HG02623 (cell line): ENCODE measurements around the gene FBXW12.
"Not testable (repeated sequence)": the region's sequence is repeated elsewhere in the genome, so short reads cannot be mapped to it uniquely, and the experiment has no call there.

ENCODE experiments used
- ATAC-seq: cut with Tn5 transposase; IDR thresholded peaks from one replicate; pipeline ENCODE4 v1.9.1; 2021; ENCODE audit warnings: moderate library complexity; ENCODE audit not compliant: unreplicated experiment

FBXW12 gene, protein sequence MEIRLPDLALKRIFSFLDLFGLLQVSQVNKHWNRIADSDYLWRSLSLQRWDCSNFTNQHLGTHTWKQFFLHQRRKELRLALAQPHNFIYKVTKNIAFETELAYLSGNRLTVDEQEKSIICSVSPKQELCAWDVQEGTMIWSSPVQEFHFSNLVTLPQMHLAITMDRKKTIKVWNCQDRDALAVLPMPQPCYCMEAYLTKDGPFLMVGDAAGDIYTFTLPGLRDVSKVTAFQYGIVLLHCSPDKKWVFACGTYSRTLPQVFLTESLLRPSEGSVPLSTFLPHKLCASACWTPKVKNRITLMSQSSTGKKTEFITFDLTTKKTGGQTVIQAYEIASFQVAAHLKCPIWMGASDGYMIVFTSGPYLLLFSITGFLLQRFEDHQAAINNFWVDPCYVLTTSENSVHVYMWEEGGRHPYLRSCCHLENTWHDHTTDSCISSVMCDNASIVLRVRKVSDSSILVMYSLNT

DNA sequence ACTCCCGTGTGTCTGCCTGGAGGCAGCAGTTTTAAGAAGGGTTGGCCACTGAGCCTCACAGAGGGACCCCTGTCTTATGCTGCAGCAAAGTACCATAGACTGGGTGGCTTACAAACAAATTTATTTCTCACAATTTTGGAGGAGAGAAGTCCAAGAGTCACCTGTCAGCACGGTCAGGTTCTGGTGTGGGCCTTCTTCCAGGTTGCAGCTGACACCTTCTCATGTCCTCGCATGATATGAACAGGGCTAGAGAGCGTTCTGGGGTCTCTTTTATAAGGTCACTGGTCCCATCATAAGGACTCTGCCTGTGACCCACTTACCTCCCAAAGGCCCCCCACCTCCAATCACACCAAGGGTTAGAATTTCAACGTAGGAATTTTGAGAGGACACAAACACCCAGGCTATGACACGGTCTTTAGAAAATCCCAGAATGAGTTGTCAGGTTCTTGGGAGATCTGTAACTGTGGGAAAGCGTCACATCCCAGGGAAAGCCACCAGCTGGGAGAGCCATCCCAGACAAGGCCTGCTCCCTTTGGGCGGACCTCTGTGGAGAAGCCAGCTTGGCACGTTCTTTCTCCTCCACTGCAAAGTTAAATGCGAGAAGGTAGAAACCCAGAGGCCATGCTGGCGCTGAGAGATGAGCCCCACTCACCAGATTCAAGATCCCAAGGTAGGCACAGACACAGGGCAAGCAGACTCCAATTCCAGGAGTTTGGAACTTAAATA lies at the start of gene FBXW12:
TSS of gene FBXW12 (plus strand) at position 569 of the 726 bp plus-strand sequence. CDS start 549 bp downstream, outside the sequence.
- no peak for ATAC-seq

DNA sequence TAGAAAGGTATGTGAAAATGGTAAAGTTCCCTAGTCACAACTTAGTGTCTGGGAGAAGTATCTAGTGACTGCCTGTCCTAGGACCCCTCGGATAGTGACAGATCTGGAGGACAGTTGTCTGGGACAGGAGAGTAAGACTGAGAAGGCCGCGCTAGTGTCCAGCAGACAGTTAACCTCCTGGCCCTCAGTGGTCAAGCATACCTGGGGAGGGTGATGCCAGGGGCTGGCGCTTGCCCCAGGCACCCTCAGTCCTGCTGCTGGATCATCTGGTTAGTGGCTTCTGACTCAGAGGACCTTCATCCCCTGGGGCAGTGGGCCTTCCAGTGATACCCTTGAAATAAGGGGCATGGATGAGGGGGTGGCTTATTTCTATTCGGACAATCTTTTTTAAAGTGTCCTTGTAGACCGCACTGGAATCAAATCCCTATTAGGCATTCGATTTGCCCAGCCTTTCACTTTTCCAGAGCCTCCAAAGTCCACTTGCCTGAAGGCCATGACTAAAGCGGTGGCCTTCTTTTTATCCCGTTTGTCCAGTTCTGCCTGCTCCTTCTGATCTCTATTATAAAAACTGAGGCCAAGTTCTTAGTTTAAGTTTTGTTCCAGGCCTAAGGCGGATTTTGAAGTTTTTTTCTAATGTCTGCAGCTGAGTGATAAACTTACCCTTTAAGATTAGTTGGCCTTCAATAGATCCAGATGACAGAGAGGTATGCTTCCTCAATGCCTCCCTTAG lies 40.1 kb upstream of the FBXW12 start:
- not testable (repeated sequence) for ATAC-seq

DNA sequence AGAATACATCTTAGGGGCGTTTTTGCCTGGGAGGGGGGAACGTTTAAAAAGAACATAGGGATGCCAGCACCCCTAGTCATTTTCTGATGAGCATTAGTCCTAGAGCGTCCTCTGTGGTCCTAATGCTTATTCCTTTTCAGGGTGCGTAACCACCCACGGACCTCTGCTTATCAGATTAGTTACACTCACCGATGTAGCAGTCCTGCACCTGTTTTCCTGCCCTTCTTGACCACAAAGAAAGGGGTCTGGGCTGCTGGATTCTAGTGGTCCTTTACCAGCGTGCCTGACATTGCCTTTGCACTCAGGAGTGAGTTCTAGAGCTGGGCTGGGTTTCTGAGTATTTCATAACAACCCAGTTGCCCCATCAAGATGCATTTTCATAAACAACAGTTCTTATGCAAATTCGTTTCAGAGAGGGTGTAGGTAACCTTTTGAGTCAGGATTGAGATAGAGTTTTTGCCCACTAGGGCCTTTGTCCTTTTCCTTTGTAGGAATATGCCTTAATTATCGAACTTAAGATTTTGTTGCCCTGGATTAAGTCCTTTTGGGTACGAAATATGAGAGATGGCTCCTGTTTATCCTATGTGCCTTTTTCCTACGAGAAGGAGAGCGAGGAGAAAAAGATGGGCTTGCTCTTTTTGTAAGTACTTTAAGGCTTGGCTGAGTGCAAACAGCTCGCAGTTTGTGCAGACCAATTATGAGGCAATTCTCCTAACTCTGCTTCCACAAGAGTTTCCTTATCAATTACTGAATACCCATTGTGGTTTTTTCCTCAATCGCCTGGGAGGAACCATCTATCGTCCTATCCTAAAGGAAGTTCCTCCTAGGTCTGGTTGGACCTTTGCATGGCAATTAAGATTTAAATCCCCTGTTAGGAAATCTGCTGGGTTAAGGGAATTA lies 38.4 kb upstream of the FBXW12 start, which contains the start of gene SPINK8:
TSS of gene SPINK8 (minus strand) at position 316 of the 900 bp plus-strand sequence. CDS start 5,320 bp downstream, outside the sequence.
- ATAC-seq, result not testable (repeated sequence)

DNA sequence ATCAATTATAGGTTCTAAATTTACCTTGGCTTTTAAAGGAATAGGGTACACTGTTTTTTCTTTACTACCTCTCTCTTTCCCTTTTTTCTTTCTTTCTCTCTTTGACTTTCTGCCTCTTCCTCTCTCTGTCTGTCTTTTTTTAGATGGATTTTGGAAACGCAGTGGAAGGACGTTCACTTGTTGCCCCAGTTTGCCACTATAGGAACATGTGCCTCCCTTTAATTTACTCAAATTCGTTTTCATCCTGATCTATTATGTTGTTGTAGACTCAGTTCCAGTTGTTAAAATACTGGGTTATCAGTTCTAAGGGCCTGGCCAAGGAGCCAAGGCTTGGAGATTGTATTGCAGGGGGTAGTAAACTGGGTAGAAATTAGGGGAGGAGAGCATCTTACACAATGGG lies 37.4 kb upstream of the FBXW12 start:
- no peak for ATAC-seq

DNA sequence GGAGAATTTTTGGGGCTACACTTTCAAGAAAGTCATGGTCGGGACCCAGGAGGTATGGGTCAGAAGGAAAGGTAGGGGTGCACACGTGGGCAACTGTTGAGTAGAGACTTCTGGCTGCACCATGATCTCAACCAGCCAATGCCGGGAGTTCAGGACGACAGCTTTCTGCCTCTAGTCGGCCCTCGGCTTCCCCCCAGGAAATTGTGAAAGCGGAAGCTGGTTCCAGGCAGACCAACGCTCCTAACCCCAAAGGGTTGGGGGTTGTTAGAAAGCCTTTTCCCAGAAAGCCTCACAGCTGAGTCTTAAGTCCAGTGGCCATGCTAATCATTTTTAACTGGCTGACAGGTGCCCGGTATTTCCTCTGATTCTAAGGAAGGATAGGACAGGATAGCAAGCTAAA lies 36.7 kb upstream of the FBXW12 start:
- not testable (repeated sequence) for ATAC-seq

DNA sequence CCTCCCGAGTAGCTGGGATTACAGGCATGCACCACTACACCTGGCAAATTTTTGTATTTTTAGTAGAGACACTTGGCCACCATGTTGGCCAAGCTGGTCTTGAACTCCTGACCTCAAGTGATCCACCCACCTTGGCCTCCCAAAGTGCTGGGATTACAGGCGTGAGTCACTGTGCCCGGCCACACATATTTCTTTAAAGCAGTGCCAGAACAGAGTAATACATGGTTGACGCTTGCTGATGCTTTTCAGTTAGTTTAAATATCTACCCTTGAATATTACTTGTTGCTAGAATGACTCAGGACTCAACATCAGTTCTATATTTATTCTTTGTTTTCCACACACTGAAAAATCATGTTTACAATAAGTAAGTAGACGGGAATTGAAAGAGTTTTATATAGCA lies 34.5 kb upstream of the FBXW12 start:
- ATAC-seq, result not testable (repeated sequence)

DNA sequence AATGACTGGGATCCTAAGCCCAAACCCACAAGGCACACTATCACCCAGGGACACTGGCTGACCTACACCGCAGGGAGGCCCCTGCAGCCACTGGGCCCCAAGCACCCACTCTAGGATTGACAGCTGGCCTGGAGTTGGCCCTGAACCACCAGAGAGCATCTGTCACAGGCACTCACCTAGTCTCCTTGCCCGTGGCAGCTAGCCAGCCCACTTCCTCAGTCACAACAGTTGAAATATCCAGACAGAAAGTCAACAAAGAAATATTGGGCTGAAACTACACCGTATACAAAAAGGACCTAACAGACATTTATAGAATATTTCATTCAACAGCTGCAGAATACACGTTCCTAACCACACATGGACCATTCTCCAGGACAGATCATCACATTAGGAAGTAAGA lies 33.4 kb upstream of the FBXW12 start:
- ATAC-seq, result no peak

DNA sequence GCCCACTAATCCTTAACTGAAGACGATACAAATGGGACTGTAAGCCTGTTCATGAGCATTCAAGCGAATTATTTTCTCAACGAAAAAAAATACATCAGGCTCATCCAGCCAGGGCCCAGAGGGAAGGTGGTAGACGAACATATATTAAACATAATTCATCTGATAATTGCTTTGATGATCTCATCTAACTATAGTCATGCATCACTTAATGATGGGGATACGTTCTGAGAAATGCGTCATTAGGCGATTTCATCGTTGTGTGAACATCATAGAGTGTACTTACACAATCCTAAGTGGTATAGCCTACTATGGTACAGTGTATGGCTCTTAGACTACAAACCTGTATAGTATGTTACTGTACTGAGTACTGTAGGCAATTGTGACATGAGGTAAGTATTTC lies 28.6 kb upstream of the FBXW12 start:
- no peak for ATAC-seq

DNA sequence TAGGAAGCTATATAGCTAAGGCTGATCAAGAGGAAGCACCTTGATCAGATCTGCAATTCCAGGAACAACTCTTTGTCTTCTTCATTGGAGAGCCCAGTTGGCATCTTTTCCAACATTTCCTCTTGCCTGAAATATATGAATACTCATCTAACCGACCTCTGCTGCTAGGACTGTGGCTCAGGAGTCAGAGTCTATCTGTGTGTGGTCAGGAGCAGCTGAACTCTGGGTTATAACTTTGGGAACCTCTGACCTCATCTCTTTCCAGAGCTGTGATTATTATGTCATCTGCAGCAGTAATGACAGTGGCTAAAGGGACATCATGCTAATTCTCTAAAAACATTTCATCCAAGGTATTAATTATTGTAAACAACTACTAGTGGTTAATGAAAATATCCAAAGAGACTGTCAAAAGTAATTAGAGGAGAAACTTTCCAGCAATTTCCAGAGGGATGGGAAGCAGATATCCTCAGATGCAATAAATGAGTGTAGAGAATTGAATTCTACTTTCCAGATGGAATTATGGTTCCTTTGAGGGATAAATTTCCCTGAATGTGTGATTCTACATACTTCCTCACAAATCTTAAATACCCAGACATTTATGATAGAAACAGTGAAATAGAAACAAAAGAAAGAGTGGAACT lies 27.0 kb upstream of the FBXW12 start:
- ATAC-seq, result no peak

DNA sequence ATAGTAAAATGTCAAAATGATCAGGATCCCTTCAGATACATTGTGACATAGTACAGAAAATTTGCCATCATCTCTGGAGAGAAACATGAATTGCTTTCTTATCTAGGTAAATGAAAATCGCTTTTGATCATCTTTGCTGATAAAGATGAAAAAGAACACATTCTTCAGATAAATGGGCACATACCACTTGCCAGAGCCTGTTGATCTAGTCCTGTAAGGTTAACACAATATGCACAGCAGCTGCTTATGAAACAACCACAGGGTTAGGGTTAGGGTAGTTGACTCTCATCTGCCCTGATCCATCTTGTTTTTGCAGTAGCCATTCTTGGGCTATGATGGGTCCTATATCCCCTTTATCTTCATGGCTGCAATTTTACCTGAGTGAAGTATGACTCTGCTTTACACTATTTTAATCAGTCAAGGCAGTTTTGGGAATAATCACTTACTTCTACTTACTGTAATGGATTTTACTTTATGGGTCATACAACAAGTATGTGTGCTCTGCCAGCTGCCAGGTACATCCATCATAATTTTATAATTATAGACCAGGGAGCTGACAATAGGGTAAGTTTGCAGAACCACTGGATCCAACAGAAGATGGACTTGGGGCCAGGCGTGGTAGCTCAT lies 26.0 kb upstream of the FBXW12 start:
- no peak for ATAC-seq

DNA sequence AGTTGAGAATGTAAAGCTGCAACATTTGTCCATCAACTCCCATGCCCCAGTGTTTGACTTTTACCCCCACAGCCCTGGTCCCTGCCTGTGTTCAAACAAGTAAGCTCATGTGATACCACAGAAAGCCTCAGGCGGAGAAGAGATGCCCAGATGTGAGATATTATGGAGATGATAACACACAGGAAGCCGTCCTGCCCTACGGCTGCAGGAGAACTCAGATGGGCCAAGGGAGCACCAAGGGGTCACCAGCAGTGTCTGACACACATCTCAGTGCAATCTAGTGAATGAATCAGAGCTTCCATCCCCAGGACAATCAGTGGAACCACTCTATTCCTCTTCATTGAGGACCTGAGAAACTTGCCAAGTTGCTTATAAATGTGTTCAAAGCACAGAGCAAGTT lies 24.5 kb upstream of the FBXW12 start:
- ATAC-seq, result no peak

DNA sequence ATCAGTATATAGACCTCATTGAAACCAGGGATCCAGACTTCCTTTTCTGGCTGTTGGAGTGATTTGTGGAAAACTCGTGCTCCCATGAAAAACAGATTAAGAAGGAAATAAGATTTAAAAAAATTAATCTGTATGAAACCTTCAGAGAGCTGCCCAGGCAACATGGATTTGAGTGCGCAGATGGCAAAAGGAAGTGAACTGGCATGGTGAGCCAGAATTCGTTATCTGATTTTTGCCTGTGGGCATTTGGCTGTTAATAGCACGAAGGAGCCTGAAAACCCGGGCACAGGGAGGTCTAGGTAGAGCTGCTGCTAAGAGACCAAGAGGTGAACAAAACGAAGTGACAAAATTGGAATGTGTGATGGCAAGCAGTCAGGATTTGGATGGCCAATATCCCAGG lies 19.5 kb upstream of the FBXW12 start:
- no peak for ATAC-seq

DNA sequence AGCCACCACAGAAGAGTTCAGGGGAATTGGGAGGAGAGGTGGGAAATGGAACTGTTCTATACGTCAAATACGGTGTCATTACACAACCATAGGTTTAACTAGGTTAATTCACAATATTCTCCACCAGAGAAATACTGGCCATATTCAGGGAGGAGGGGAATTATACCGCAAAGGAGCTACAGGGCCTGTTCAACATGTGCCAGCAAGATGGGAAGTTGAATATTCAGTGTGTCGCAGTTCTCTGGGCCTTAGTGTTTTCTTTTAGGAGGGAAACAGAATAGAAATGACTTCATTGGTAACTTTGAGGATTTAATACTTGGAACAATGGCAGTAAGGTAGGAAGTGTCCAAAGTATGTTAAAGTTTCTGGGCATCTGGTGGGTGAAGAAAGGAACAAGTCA lies 18.0 kb upstream of the FBXW12 start:
- no peak for ATAC-seq

DNA sequence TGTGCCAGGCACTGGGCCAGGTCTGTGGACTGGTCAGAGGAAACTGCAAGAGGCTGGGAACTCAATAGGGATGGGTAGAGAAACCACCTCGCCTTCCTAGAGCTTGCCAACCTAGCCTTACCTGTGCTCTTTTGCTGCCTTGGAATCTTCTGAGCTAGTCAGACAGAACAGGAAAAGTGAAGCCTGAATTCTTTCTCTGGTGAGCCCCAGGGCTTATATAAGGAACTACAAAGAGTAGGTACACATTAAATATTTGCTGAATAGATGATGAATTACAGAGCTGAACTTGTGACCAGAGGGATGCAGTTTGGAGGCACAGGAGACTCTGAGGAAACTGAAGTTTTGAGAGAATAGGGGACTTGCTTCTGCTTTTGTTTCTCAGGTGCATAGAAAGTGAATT lies 15.6 kb upstream of the FBXW12 start:
- ATAC-seq, result no peak

DNA sequence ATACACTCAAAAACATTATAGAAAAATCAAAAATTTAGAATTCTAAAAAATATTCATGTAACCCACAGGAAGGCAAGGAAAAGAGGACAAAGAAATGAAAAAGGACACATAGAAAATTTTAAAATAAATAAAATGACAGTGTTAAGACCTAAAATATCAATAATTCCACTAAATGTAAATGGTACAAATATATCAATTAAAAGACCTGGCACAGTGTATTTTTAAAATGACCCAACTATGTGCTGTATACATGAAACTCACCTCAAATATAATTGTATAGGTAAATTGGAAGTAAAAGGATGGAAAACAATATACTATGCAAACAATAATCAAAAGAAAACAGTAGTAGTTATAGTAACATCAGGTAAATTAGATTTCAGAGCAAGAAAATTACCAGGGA lies 10.1 kb upstream of the FBXW12 start:
- ATAC-seq, result no peak

DNA sequence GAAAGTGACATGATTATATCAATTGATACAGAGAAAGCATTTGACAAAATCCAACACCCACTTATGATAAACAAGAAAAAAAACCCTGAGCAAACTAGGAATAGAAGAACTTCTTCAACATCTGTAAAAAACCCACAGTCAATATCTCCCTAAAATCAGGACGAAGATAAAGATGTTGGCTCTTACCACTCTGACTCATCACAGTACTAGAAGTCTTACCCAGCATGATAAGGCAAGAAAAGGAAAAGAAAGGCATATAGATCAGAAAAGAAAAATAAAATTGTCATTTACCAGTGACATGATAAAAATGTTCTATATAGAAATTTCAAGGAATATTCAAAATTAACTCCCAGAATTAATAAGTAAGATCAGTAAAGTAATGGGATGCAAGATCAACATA lies 7.2 kb upstream of the FBXW12 start:
- ATAC-seq, result no peak

DNA sequence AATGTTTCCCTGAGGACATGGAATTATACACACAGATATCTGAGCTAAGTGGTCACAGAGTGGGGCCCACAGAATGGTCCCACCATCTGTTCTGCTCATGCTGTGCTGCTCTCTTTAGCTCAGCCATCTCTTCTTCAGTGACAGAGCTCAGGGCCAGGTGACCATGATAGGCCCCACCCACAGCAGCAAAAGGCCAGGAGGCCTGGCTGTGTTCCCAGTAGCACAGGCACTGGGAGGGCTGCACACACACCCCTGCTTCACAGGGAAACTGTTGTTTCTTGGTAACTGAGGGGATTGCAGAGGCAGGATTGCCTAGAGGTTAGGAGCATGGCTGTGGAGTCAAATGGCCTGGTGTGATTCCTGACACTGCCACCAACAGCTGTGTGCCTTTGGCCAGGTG lies 4.8 kb upstream of the FBXW12 start:
- ATAC-seq, result no peak

DNA sequence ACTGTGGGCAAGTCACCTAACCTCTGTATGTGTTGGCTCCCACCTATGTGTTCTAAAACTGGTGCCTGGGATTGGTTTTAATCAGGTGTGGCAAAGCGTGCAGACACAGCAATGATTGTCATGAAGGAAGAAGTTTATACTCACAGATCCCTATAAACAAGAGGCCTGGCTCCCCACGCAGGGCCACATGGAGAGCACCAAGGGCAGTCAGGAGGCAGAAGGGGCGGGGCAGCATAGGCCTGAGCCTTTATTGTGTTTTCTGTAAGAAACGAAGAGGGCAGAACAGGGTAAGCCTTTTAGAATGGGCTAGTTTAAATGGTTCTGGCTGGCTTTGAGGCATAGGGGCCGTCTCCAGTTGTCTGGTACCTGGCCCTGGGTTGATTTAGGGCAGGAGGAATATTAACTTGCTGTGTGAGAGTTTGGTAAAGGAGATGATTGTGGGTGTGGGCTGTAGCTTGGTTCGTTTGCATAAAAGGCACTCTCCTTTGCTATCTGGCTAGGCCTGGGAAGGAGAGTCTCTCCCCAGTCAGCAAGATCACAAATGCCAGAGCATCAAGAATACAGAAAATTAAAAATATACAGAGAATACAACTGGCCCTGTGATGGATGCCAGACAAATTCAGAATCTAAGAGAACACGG lies 2.2 kb upstream of the FBXW12 start:
- no peak for ATAC-seq

DNA sequence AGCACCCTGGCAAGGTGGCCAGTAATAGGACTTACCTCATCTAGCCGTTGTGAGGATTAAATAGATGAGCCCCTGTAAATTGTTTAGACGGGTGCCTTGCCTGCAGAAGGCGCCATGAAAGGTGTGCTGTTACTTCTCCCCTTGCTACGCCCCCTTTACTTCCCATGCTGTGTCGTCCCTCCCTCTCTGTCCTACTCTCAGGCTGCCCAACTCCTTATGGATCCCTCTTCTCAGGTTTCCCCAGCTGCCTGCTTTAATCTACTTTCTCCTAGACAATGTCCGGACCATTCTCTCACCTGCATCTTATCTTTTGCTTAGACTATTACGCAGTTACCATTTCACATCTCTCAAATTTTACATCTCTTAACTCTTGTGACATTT lies 1.7 kb upstream of the FBXW12 start:
- ATAC-seq, result no peak
